A673 (cell line): ENCODE measurements around the gene MRPL9.

Source experiments
- CTCF ChIP-seq: fragments of 300-800, 200-600 bp; sonication (generic); conservative IDR thresholded peaks from 2 replicates; pipeline ENCODE4 v1.5.1; 2017; ENCODE audit warnings: low read depth, mild to moderate bottlenecking, antibody characterized with exemption, low read length, moderate library complexity, mixed read lengths
- EZH2 ChIP-seq: fragments of 200-600 bp; sonication (generic); IDR thresholded peaks from 2 replicates; pipeline ENCODE4 v1.6.1; 2017; ENCODE audit warnings: borderline replicate concordance, low read depth, mild to moderate bottlenecking, mixed read lengths, antibody characterized with exemption, low read length; ENCODE audit not compliant: poor library complexity, severe bottlenecking

GRCh38 chr1:151809985-151810556 lies 46.8 kb upstream of the MRPL9 start:
- TF ChIP-seq CTCF, result no peak
- no peak for TF ChIP-seq EZH2
